Esophagus muscularis mucosa (tissue), 4 donors: ENCODE measurements around the gene IER3. TPM values are rescaled to one million over a fixed set of nuclear protein-coding genes. Genes with fewer than 3 reads are reported as not detected.

Experiments used
- DNase-seq: peaks from one replicate; pipeline ENCODE4 v3.0.0-alpha.2; 2017; ENCODE audit errors: extremely low spot score
- H3K27ac ChIP-seq, 4 donors: fragments of 200-600 bp; sonication (generic); replicated peaks in 1 of 4; 1 replicate in 3 of 4; 2 replicates in 1 of 4; pipeline ENCODE4 v1.5.1; 2016 to 2019; ENCODE audit warnings: mild to moderate bottlenecking in 1 of 4
- H3K27me3 ChIP-seq, 4 donors: fragments of 200-600 bp; sonication (generic); one replicate each; pipeline versions ENCODE4 v1.5.1 to v1.6.0; 2016 to 2019
- H3K36me3 ChIP-seq, 4 donors: fragments of 200-600 bp; sonication (generic); one replicate each; pipeline ENCODE4 v1.5.1; 2016 to 2019
- H3K4me1 ChIP-seq, 4 donors: fragments of 200-600 bp; sonication (generic); one replicate each; pipeline ENCODE4 v1.5.1; 2016 to 2019
- H3K4me3 ChIP-seq, 4 donors: fragments of 200-600 bp; sonication (generic); 1 replicate in 2 of 4; 2 replicates in 2 of 4; pipeline ENCODE4 v1.5.1; 2016 to 2019; ENCODE audit warnings: mild to moderate bottlenecking in 4 of 4, moderate library complexity in 1 of 4
- H3K9me3 ChIP-seq, 4 donors: fragments of 200-600 bp; sonication (generic); 1 replicate in 3 of 4; 2 replicates in 1 of 4; pipeline ENCODE4 v1.5.1; 2016 to 2019
- CTCF ChIP-seq, 3 experiments: fragments of 200-600 bp in 2 of 3; fragments of 450-650 bp in 1 of 3; sonication (generic) in 2 of 3; IDR thresholded peaks; one replicate each; pipeline ENCODE4 v1.5.1; 2017 to 2019; ENCODE audit warnings: antibody characterized with exemption in 3 of 3, mild to moderate bottlenecking in 2 of 3, moderate library complexity in 1 of 3
- EP300 ChIP-seq: sonication (generic); formaldehyde crosslinking; IDR thresholded peaks from one replicate; pipeline ENCODE4 v1.6.1; 2017; ENCODE audit warnings: antibody characterized with exemption
- POLR2A ChIP-seq: fragments of 450-650 bp; IDR thresholded peaks from one replicate; pipeline ENCODE4 v1.6.1; 2017; ENCODE audit warnings: antibody characterized with exemption, moderate library complexity, mild to moderate bottlenecking, low read depth
- POLR2AphosphoS5 ChIP-seq, 2 donors: sonication (generic); formaldehyde crosslinking; IDR thresholded peaks; one replicate each; pipeline ENCODE4 v1.6.1; 2017; ENCODE audit warnings: antibody characterized with exemption in 2 of 2
- WGBS: methylation state at CpG from one replicate; pipeline ENCODE4 v1.1.5; 2018; 5-methylcytosine and 5-hydroxymethylcytosine counted together
- intact Hi-C: fragments of 100-400 bp; cut with DNase I; formaldehyde crosslinking; loops from one replicate; pipeline ENCODE4 v1.15.1; 2023
- total RNA-seq, 4 donors: library from RNA; depleted of rRNA; stranded (reverse); fragments of >200 nt; gene quantifications; one replicate each; pipeline versions ENCODE4 v1.1.0 to v1.2.1, GENCODE V29; 2016

IER3 gene
- total RNA-seq, 4 donors from 2014 or later = 8.9 to 45.4 (median 11.0) TPM

GRCh38 chr6:30787954-30788353 is 43.6 kb upstream of the IER3 start:
- whole genome bisulfite sequencing = 71% methylated on average over 5 of the region's 5 CpGs
- intact Hi-C loops = no loop called here
- no peaks in the 10 kb centered on the region for H3K36me3 ChIP-seq
- no peaks in the 10 kb centered on the region for H3K9me3 ChIP-seq
- no peak overlapping the region for H3K27ac ChIP-seq
- H3K4me3 ChIP-seq = no peak overlapping the region
- no peak for TF ChIP-seq CTCF (IDR thresholded peaks at IDR 0.05)
- peak; percentile 11 to 13 for TF ChIP-seq POLR2AphosphoS5 (IDR thresholded peaks at IDR 0.05)
- TF ChIP-seq POLR2A = no peak
- DNase-seq = no peak
- H3K4me1 ChIP-seq = peaks cover 0 to 5% (median under 1%) of the 10 kb centered on the region in 4 donors
- no peaks in the 10 kb centered on the region for H3K27me3 ChIP-seq

- Histone ChIP-seq H3K36me3 (no peaks in the 10 kb centered on the region), H3K4me1 (peaks cover 35 to 47% (median 45%) of the 10 kb centered on the region in 4 donors), H3K4me3 (no peak overlapping the region), H3K27ac (peak overlapping the region; percentile 76 to 85 (median 82)), H3K9me3 (no peaks in the 10 kb centered on the region), H3K27me3 (no peaks in the 10 kb centered on the region)
- no peak for DNase-seq
- intact Hi-C loops = no loop called here
- no peak for TF ChIP-seq EP300
- no peak for TF ChIP-seq POLR2A
- no peak for TF ChIP-seq POLR2AphosphoS5 (IDR thresholded peaks at IDR 0.05)
- TF ChIP-seq CTCF (IDR thresholded peaks at IDR 0.05) = no peak
These were observed 38.2 kb upstream of the IER3 start for GRCh38 chr6:30782425-30783014.

GRCh38 chr6:30781743-30782424 is 37.5 kb upstream of the IER3 start:
- Histone ChIP-seq H3K27me3 (no peaks in the 10 kb centered on the region), H3K36me3 (no peaks in the 10 kb centered on the region), H3K4me1 (peaks cover 35 to 47% (median 45%) of the 10 kb centered on the region in 4 donors), H3K9me3 (no peaks in the 10 kb centered on the region), H3K4me3 (peak overlapping the region in 3 of 4 donors; percentile 6 to 22 (median 7)), H3K27ac (peak overlapping the region; percentile 76 to 85 (median 82))
- TF ChIP-seq EP300 = peak; percentile 57
- TF ChIP-seq POLR2AphosphoS5 (IDR thresholded peaks at IDR 0.05) = peak; percentile 82 to 89
- TF ChIP-seq CTCF (IDR thresholded peaks at IDR 0.05) = no peak
- intact Hi-C loops = no loop called here
- 30% methylated on average over 13 of the region's 13 CpGs for WGBS
- DNase-seq = peak; percentile 99

- peak overlapping the region; percentile 76 to 85 (median 82) for H3K27ac ChIP-seq
- intact Hi-C loops = no loop called here
- DNase-seq = no peak
- H3K4me3 ChIP-seq = peak overlapping the region in 3 of 4 donors; percentile 6 to 22 (median 7)
- TF ChIP-seq CTCF (IDR thresholded peaks at IDR 0.05) (no peak), POLR2A (no peak), EP300 (no peak), POLR2AphosphoS5 (IDR thresholded peaks at IDR 0.05) (no peak)
- no peaks in the 10 kb centered on the region for H3K9me3 ChIP-seq
- WGBS = 85% methylated on average over 4 of the region's 4 CpGs
- H3K36me3 ChIP-seq = no peaks in the 10 kb centered on the region
- H3K27me3 ChIP-seq = no peaks in the 10 kb centered on the region
- peaks cover 35 to 47% (median 45%) of the 10 kb centered on the region in 4 donors for H3K4me1 ChIP-seq
These were observed 37.0 kb upstream of the IER3 start for GRCh38 chr6:30781395-30781742.

- Histone ChIP-seq H3K9me3 (no peaks in the 10 kb centered on the region), H3K27me3 (no peaks in the 10 kb centered on the region), H3K36me3 (no peaks in the 10 kb centered on the region), H3K27ac (peak overlapping the region in 3 of 4 donors; percentile 76 to 85 (median 84)), H3K4me3 (no peak overlapping the region), H3K4me1 (peaks cover 35 to 47% (median 45%) of the 10 kb centered on the region in 4 donors)
- 100% methylated on average over 1 of the region's 1 CpG for WGBS
- no peak for DNase-seq
- no peak for TF ChIP-seq POLR2A
- no peak for TF ChIP-seq POLR2AphosphoS5 (IDR thresholded peaks at IDR 0.05)
- TF ChIP-seq EP300 = no peak
- no peak for TF ChIP-seq CTCF (IDR thresholded peaks at IDR 0.05)
- intact Hi-C loops = no loop called here
These were observed 36.2 kb upstream of the IER3 start for GRCh38 chr6:30780642-30780920.
